Activated CD4-positive, alpha-beta T cell treated with anti-CD3 and anti-CD28 coated beads, Interleukin-2, amount 10 ng/mL, durations not matched to agents 24 days and 14 days (primary cell): ENCODE measurements around the gene TIAM1. TPM values are rescaled to one million over a fixed set of nuclear protein-coding genes. Genes with fewer than 3 reads are reported as not detected.

Source experiments
- DNase-seq: peaks from one replicate; pipeline ENCODE4 v3.0.0; 2022
- H3K27ac Mint-ChIP-seq: one replicate; pipeline ENCODE4 v1.8.0; 2022; ENCODE audit warnings: mild to moderate bottlenecking, mixed read lengths
- H3K27me3 Mint-ChIP-seq: one replicate; pipeline ENCODE4 v1.8.0; 2022; ENCODE audit warnings: mixed read lengths
- H3K36me3 Mint-ChIP-seq: one replicate; pipeline ENCODE4 v1.8.0; 2022; ENCODE audit warnings: low read depth, mild to moderate bottlenecking, mixed read lengths
- H3K4me1 Mint-ChIP-seq: one replicate; pipeline ENCODE4 v1.8.0; 2021; ENCODE audit warnings: mixed read lengths
- H3K4me3 Mint-ChIP-seq: one replicate; pipeline ENCODE4 v1.8.0; 2022; ENCODE audit warnings: mild to moderate bottlenecking, moderate library complexity, mixed read lengths
- H3K9me3 Mint-ChIP-seq: one replicate; pipeline ENCODE4 v1.8.0; 2021; ENCODE audit warnings: mixed read lengths
- intact Hi-C: fragments of 100-400 bp; cut with micrococcal nuclease; formaldehyde crosslinking; loops from one replicate; pipeline ENCODE4 v1.15.1; 2023
- total RNA-seq: library from RNA; stranded (reverse); gene quantifications from 2 replicates; pipeline ENCODE4 v1.2.3, GENCODE V29; 2022

The TIAM1 gene
- total RNA-seq, 1 donor from 2014 or later = 104 TPM

GRCh38 chr21:31136891-31137290 lies 207.2 kb downstream of the TIAM1 start:
- intact Hi-C loops = no loop called here
- peaks cover 88% of the 10 kb centered on the region for H3K36me3 Mint-ChIP-seq
- H3K27ac Mint-ChIP-seq = no peak overlapping the region
- H3K4me1 Mint-ChIP-seq = peaks cover 55% of the 10 kb centered on the region
- peaks cover 6% of the 10 kb centered on the region for H3K9me3 Mint-ChIP-seq
- no peak for DNase-seq
- H3K27me3 Mint-ChIP-seq = no peaks in the 10 kb centered on the region
- no peak overlapping the region for H3K4me3 Mint-ChIP-seq

DNA sequence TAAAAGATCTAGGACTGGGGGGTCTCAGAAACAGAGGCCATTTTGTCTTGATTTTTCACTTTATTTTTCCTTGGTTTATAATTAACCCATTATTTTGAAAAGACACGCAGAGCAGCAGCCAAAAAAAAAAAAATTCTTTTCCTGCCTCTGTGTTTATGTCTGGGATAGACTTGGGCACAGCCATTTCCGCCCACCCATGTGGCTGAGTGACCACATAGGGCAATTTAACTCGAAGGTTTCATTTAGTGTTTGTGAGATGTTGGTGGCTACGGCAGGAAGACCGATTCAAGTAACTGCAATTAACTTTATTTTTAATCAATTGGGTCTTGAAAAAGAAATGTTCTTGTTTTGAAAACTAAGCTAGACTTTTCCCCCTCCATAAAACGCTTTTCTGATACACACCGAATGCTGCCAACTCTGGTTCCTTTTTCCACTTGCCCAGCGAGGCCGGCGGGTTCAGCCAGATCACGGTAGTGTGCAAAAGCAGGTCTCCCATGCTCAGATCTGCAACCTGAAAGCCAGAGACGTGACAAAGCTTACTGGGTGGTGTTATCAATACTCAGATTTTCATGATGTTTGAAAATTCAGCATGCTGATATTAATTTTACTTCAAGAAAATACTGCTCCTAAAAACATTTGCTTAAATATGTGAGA lies 208.4 kb downstream of the TIAM1 start:
- H3K36me3 Mint-ChIP-seq = peaks cover 88% of the 10 kb centered on the region
- H3K27ac Mint-ChIP-seq = no peak overlapping the region
- DNase-seq = no peak
- peaks cover 61% of the 10 kb centered on the region for H3K4me1 Mint-ChIP-seq
- H3K27me3 Mint-ChIP-seq = no peaks in the 10 kb centered on the region
- H3K9me3 Mint-ChIP-seq = peaks cover 6% of the 10 kb centered on the region
- intact Hi-C loops = no loop called here
- H3K4me3 Mint-ChIP-seq = no peak overlapping the region

- H3K36me3 Mint-ChIP-seq = peaks cover 91% of the 10 kb centered on the region
- no peaks in the 10 kb centered on the region for H3K27me3 Mint-ChIP-seq
- H3K4me3 Mint-ChIP-seq = peak overlapping the region; percentile 76
- DNase-seq = peak; percentile 82
- peak overlapping the region; percentile 98 for H3K27ac Mint-ChIP-seq
- peaks cover 62% of the 10 kb centered on the region for H3K4me1 Mint-ChIP-seq
- H3K9me3 Mint-ChIP-seq = peaks cover 6% of the 10 kb centered on the region
- intact Hi-C loops = loop anchor here (1.0 to 5.0 kb wide), 6 partner anchors 28 to 599 kb away; partner anchors contain the start of gene SCAF4
Observed at GRCh38 chr21:31133243-31133830, 210.7 kb downstream of the TIAM1 start.

- H3K27me3 Mint-ChIP-seq = no peaks in the 10 kb centered on the region
- intact Hi-C loops = loop anchor here (1.0 to 5.0 kb wide), 6 partner anchors 29 to 600 kb away; partner anchors contain the start of gene SCAF4
- peaks cover 93% of the 10 kb centered on the region for H3K36me3 Mint-ChIP-seq
- peaks cover 64% of the 10 kb centered on the region for H3K4me1 Mint-ChIP-seq
- peaks cover 6% of the 10 kb centered on the region for H3K9me3 Mint-ChIP-seq
- peak overlapping the region; percentile 98 for H3K27ac Mint-ChIP-seq
- H3K4me3 Mint-ChIP-seq = peak overlapping the region; percentile 76
- peak; percentile 94 for DNase-seq
Observed at GRCh38 chr21:31132574-31133242, 211.4 kb downstream of the TIAM1 start.

GRCh38 chr21:31130821-31131220 lies 213.2 kb downstream of the TIAM1 start:
- peaks cover 6% of the 10 kb centered on the region for H3K9me3 Mint-ChIP-seq
- H3K27ac Mint-ChIP-seq = peak overlapping the region; percentile 98
- peaks cover 61% of the 10 kb centered on the region for H3K4me1 Mint-ChIP-seq
- peak overlapping the region; percentile 76 for H3K4me3 Mint-ChIP-seq
- DNase-seq = peak; percentile 67
- peaks cover 90% of the 10 kb centered on the region for H3K36me3 Mint-ChIP-seq
- no peaks in the 10 kb centered on the region for H3K27me3 Mint-ChIP-seq
- intact Hi-C loops = loop anchor here (1.0 to 5.0 kb wide), 6 partner anchors 14 to 601 kb away; partner anchors contain the start of genes KRTAP21-3 and SCAF4

- intact Hi-C loops = no loop called here
- H3K27ac Mint-ChIP-seq = no peak overlapping the region
Observed at GRCh38 chr21:31128234-31128633, 215.8 kb downstream of the TIAM1 start.

DNA sequence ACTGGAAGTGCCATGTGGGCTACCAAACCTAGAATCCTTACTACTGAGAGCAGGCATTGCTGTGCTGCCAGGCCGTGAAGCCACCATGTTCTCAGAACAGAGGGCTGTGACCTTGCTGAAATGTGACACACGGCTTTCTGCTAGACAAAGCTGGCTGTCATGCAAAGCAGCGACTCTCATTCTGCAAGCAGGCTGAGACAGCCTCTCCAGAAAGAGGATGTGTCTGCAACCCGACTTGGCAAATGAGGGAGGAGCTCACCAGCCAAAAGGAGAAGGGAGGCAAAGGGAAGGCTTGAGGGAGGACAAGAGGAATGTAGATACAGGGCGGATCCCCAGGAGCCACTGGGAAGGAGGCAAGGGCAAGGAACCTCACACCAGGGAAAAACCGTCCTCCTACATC lies 220.1 kb downstream of the TIAM1 start:
- intact Hi-C loops = no loop called here
- peaks cover 8% of the 10 kb centered on the region for H3K4me1 Mint-ChIP-seq
- no peaks in the 10 kb centered on the region for H3K27me3 Mint-ChIP-seq
- H3K36me3 Mint-ChIP-seq = peaks cover 84% of the 10 kb centered on the region
- no peak for DNase-seq
- no peak overlapping the region for H3K27ac Mint-ChIP-seq
- no peak overlapping the region for H3K4me3 Mint-ChIP-seq
- H3K9me3 Mint-ChIP-seq = no peaks in the 10 kb centered on the region

More at GRCh38 chr21:31128234-31128633, 215.8 kb downstream of the TIAM1 start:
- DNase-seq = no peak
- Mint-ChIP-seq H3K36me3 (peaks cover 85% of the 10 kb centered on the region), H3K9me3 (no peaks in the 10 kb centered on the region), H3K4me1 (peaks cover 42% of the 10 kb centered on the region), H3K4me3 (no peak overlapping the region), H3K27me3 (no peaks in the 10 kb centered on the region)

GRCh38 chr21:31119199-31119598 lies 224.9 kb downstream of the TIAM1 start:
- H3K27me3 Mint-ChIP-seq = no peaks in the 10 kb centered on the region
- H3K4me1 Mint-ChIP-seq = peaks cover 23% of the 10 kb centered on the region
- peaks cover 66% of the 10 kb centered on the region for H3K36me3 Mint-ChIP-seq
- no peak for DNase-seq
- H3K4me3 Mint-ChIP-seq = no peak overlapping the region
- no peak overlapping the region for H3K27ac Mint-ChIP-seq
- no peaks in the 10 kb centered on the region for H3K9me3 Mint-ChIP-seq
- intact Hi-C loops = no loop called here

- intact Hi-C loops = loop anchor here (1.0 kb wide), 1 partner anchor 14 kb away; no protein-coding TSS in a partner anchor
- no peaks in the 10 kb centered on the region for H3K27me3 Mint-ChIP-seq
- H3K36me3 Mint-ChIP-seq = peaks cover 53% of the 10 kb centered on the region
- H3K4me3 Mint-ChIP-seq = no peak overlapping the region
- H3K27ac Mint-ChIP-seq = peak overlapping the region; percentile 58
- H3K4me1 Mint-ChIP-seq = peaks cover 21% of the 10 kb centered on the region
- H3K9me3 Mint-ChIP-seq = no peaks in the 10 kb centered on the region
- DNase-seq = peak; percentile 64
Observed at GRCh38 chr21:31117128-31117916, 226.7 kb downstream of the TIAM1 start.

- no peak for DNase-seq
- intact Hi-C loops = no loop called here
- Mint-ChIP-seq H3K4me3 (no peak overlapping the region), H3K9me3 (no peaks in the 10 kb centered on the region), H3K27me3 (no peaks in the 10 kb centered on the region), H3K36me3 (peaks cover 33% of the 10 kb centered on the region), H3K4me1 (peaks cover 19% of the 10 kb centered on the region), H3K27ac (no peak overlapping the region)
Observed at GRCh38 chr21:31115249-31115648, 228.8 kb downstream of the TIAM1 start.

DNA sequence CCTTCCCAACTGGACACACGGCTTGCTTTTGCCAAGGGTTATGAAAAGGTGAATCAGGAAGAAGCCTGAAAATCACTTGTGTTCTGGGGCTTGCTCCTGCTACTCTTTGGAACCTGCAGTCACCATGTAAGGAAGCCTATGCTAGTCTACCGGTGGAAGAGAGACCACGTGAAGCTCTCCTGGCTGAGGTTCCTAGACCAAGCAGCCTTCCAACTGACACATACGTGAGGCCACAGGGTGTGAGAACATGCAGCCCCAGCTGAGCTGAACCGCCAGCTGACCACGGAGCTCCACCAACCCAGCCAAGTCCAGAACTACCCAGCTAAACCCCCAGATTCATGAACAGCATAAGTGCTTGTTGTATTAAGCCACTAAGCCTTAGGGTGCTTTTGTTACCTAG lies 233.0 kb downstream of the TIAM1 start:
- peaks cover 4% of the 10 kb centered on the region for H3K9me3 Mint-ChIP-seq
- H3K27me3 Mint-ChIP-seq = no peaks in the 10 kb centered on the region

DNA sequence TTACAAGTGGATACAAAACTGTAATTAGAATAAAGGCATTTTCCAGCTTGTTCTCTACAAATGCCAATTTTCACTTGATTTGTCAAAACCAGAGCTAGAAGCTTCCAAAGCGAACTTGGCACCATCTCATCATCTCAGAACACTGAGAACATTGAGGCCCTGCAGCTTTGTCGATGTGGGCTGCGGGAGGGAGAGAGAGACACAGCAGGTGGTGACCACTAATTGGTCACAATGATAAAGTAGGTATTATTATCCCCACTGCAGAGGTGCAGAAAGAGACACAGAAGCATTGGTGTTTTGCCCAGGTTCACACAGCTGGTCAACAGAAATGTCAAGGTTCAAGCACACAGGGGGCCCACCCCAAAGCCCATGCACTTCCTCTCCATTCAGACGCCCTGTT lies 233.6 kb downstream of the TIAM1 start:
- no peak for DNase-seq
- no peaks in the 10 kb centered on the region for H3K27me3 Mint-ChIP-seq
- no peak overlapping the region for H3K27ac Mint-ChIP-seq
- peaks cover 4% of the 10 kb centered on the region for H3K9me3 Mint-ChIP-seq
- intact Hi-C loops = no loop called here
- H3K36me3 Mint-ChIP-seq = peaks cover 13% of the 10 kb centered on the region
- peaks cover 6% of the 10 kb centered on the region for H3K4me1 Mint-ChIP-seq
- H3K4me3 Mint-ChIP-seq = no peak overlapping the region

More for the DNA sequence above, 233.0 kb downstream of the TIAM1 start:
- H3K4me1 Mint-ChIP-seq = peaks cover 6% of the 10 kb centered on the region
- intact Hi-C loops = no loop called here
- H3K4me3 Mint-ChIP-seq = no peak overlapping the region
- H3K27ac Mint-ChIP-seq = no peak overlapping the region
- DNase-seq = no peak
- peaks cover 11% of the 10 kb centered on the region for H3K36me3 Mint-ChIP-seq

GRCh38 chr21:31107871-31108270 lies 236.2 kb downstream of the TIAM1 start:
- H3K4me1 Mint-ChIP-seq = peaks cover 30% of the 10 kb centered on the region
- DNase-seq = no peak
- H3K9me3 Mint-ChIP-seq = peaks cover 13% of the 10 kb centered on the region
- H3K27me3 Mint-ChIP-seq = no peaks in the 10 kb centered on the region
- H3K36me3 Mint-ChIP-seq = peaks cover 27% of the 10 kb centered on the region
- intact Hi-C loops = loop anchor here (2.0 kb wide), 1 partner anchor 73 kb away; no protein-coding TSS in a partner anchor
- no peak overlapping the region for H3K4me3 Mint-ChIP-seq
- H3K27ac Mint-ChIP-seq = no peak overlapping the region
